HG03025 (cell line): ENCODE data around the gene CARD10.

Source experiments
- ATAC-seq: cut with Tn5 transposase; IDR thresholded peaks from one replicate; pipeline ENCODE4 v1.9.1; 2021; ENCODE audit warnings: mild to moderate bottlenecking, moderate library complexity; ENCODE audit not compliant: unreplicated experiment, low FRiP score

Gene CARD10

DNA sequence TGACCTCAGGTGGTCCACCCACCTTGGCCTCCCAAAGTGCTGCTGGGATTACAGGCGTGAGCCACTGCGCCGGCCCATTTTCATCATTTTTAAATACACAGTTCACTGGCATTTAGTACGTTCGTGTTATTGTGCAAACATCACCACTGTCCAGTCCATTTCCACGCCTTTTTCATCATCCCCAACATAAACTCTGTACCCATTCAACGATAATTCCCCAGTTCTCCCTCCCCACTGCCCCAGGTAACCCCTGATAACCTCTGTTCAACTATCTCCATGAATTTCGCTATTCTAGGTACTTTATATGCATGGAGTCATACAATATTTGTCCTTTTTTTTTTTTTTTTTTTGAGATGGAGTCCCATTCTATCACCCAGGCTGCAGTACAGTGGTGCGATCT is 73.7 kb downstream of the CARD10 start:
- ATAC-seq: no peak

GRCh38 chr22:37443977-37444376 is 75.2 kb downstream of the CARD10 start:
- no peak for ATAC-seq

- no peak for ATAC-seq
These were observed 76.1 kb downstream of the CARD10 start for GRCh38 chr22:37443086-37443485.

- no peak for ATAC-seq
These were observed 76.7 kb downstream of the CARD10 start for GRCh38 chr22:37442537-37442936.

- ATAC-seq: no peak
These were observed 77.1 kb downstream of the CARD10 start for GRCh38 chr22:37442135-37442534.

DNA sequence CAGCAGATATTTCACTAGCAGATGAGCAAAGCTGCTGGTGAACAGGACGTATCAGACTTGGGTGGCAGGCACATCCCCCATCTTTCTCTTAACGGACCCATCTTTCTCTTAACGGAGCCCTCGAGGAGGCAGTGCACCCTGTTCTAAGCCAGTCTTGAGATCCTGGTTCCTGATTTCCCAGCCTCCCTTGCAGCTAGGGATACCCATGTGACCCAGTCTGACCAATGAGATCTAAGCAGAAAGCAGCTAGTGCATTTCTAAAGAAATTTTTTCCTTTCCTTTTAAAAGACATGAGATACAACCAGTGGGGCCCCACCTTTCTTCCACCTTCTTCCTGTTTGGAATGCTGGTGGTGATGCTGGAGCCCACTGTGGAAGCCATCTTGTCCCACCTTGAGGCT is 78.3 kb downstream of the CARD10 start:
- ATAC-seq: no peak
